Activated CD4-positive, CD25-positive, alpha-beta regulatory T cell treated with anti-CD3 and anti-CD28 coated beads, Interleukin-2, amount 50 U/mL, for 72 hours (primary cell): ENCODE data around the gene C2CD4D.
"Not testable (repeated sequence)": the region's sequence is repeated elsewhere in the genome, so short reads cannot be mapped to it uniquely, and the experiment has no call there.

Experiments used
- DNase-seq: peaks from one replicate; pipeline ENCODE4 v3.0.0; 2021

C2CD4D gene

GRCh38 chr1:151839457-151840403 lies at the start of gene C2CD4D:
C2CD4D (minus strand) TSS chr1:151839820; CDS start chr1:151838989, 831 bp downstream.
- peak; percentile 71 for DNase-seq

GRCh38 chr1:151888972-151889570 lies 49.5 kb upstream of the C2CD4D start:
- DNase-seq, result no peak

GRCh38 chr1:151887028-151887427 lies 47.4 kb upstream of the C2CD4D start:
- no peak for DNase-seq

GRCh38 chr1:151885479-151885878 lies 45.9 kb upstream of the C2CD4D start:
- DNase-seq, result no peak

GRCh38 chr1:151884879-151885278 lies 45.3 kb upstream of the C2CD4D start:
- not testable (repeated sequence) for DNase-seq

- DNase-seq, result not testable (repeated sequence)
These were observed 44.8 kb upstream of the C2CD4D start for GRCh38 chr1:151884445-151884844.

GRCh38 chr1:151883898-151884297 lies 44.3 kb upstream of the C2CD4D start:
- DNase-seq, result not testable (repeated sequence)

GRCh38 chr1:151882918-151883317 lies 43.3 kb upstream of the C2CD4D start:
- DNase-seq, result not testable (repeated sequence)

- DNase-seq, result no peak
These were observed 42.8 kb upstream of the C2CD4D start for GRCh38 chr1:151882466-151882865.

- no peak for DNase-seq
These were observed 41.9 kb upstream of the C2CD4D start for GRCh38 chr1:151881479-151881878.

GRCh38 chr1:151875419-151876097 lies 35.9 kb upstream of the C2CD4D start:
- DNase-seq, result no peak

- DNase-seq, result not testable (repeated sequence)
These were observed 33.2 kb upstream of the C2CD4D start for GRCh38 chr1:151872776-151873175.

- no peak for DNase-seq
These were observed 31.8 kb upstream of the C2CD4D start for GRCh38 chr1:151871284-151872030.

GRCh38 chr1:151868486-151868885 lies 28.9 kb upstream of the C2CD4D start:
- DNase-seq, result no peak

GRCh38 chr1:151867765-151868411 lies 28.3 kb upstream of the C2CD4D start:
- DNase-seq, result no peak

GRCh38 chr1:151867321-151867720 lies 27.7 kb upstream of the C2CD4D start:
- no peak for DNase-seq

- no peak for DNase-seq
These were observed 24.8 kb upstream of the C2CD4D start for GRCh38 chr1:151864411-151864810.

GRCh38 chr1:151862604-151863003 lies 23.0 kb upstream of the C2CD4D start:
- DNase-seq, result no peak

- no peak for DNase-seq
These were observed 21.0 kb upstream of the C2CD4D start for GRCh38 chr1:151860504-151861187.

- DNase-seq, result no peak
These were observed 20.3 kb upstream of the C2CD4D start for GRCh38 chr1:151859891-151860293.

GRCh38 chr1:151858886-151859665 lies 19.5 kb upstream of the C2CD4D start:
- DNase-seq, result no peak
